Pulmonary artery endothelial cell (primary cell): ENCODE measurements around the gene CTSZ. TPM values are rescaled to one million over a fixed set of nuclear protein-coding genes. Genes with fewer than 3 reads are reported as not detected.
"Not testable (repeated sequence)": the region's sequence is repeated elsewhere in the genome, so short reads cannot be mapped to it uniquely, and the experiment has no call there.

Experiments used
- DNase-seq: peaks from one replicate; pipeline ENCODE4 v3.0.0-alpha.2; 2011; ENCODE audit warnings: low read depth, low spot score
- total RNA-seq: library from RNA; depleted of rRNA; stranded (reverse); fragments of >200 nt; gene quantifications from 2 replicates; pipeline ENCODE4 v1.2.3, GENCODE V29; 2014

Gene CTSZ
- total RNA-seq, 1 donor from 2014 or later: 223 TPM

DNA sequence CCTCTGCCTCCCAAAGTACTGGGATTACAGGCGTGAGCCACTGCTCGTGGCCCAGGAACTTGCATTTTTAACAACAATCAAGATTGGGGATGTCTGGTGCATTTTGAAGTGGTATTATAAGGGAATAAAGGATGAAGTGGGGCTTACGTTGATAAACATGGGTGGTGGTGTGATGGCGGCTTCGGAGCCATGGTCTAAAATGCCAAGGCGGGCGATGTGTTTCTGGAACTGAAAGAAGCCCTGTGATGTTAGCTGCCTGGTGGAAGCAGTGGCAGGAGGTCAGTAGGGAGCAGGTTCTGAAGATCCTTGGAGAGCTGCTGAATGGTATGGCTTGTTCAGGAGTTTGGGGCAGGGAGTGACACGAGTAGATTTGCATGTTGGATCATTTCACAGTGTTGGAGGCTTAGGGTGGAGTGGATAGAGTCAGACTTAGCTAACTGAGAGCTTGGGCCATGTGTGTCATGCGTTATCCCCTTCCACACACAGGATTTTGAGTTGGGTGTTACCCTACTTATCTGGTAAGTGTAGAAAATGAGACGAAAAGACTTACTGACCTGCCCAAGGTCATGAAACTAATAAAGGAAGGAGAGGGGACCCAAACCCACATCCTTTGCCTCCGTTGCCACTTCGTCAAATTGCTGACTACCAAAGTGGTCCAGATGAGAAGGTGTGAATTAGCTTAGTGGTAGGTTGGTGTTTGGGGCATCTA is 24.5 kb downstream of the CTSZ start:
- DNase-seq: no peak

DNA sequence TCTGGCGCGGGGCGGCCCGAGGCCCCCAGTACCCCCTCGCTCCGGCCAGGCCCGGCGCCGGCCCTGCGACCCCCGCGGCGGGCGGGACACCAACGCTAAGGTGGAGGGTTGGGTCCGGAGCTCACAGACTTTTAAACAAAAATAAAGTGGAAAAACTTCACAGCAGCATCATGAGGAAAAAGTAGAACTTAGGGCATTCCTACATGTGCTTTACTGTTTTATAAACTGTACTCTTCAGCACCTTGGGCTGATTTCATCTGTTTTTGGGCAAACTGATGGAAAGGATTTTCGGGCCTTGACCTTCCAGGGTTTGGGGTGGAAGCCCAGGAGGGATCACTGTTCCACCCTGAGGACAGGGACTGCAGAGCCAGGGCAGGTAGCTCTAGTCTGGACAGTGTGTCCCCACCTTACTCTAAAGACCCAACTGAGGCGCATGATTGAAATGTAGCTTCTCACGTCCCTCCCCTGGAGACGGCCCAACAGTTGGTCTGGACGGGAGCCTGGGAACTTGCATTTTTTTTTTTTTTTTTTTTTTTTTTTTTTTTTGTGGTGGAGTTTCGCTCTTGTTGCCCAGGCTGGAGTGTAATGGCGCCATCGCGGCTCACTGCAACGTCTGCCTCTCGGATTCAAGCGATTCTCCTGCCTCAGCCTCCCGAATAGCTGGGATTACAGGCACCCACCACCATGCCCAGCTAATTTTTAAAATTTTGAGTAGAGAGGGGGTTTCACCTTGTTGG is 25.3 kb downstream of the CTSZ start:
- no peak for DNase-seq

DNA sequence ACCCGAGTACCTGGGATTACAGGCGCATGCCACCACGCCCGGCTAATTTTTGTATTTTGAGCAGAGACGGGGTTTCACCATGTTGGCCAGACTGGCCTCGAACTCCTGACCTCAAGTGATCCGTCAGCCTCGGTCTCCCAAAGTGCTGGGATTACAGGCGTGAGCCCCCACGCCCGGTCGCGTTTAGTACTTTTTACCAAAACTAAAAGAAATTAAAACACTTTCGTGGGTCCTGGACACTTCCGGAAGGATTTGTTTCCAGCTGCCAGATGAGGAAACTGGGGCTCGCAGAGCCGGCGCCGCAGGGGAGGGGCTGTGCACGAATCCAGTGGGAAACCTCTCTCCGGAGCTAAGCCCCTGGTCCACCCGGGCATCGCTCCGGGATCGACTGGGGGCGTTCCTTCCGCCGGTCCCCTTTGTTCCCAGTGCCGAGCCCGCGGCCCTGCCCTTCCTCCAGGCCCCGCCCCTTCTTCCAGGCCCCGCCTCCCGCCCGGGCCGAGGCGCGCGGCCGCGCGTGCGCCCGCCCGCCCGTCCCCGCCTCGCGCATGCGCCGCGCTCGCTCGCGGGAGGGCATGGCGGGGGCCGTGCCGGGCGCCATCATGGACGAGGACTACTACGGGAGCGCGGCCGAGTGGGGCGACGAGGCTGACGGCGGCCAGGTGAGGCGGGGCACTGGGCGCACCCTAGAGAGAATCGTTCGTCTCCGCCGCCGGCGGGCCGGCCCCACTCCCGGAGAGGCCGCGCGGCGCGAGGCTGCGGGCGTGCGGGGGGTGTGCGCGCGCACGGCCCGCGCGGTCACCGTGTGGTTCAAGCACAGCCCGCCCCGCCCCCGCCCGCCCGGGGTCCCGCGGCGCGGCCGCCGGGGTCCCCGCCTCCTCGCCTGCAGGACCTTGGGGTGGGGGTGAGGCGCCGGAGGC is 26.1 kb downstream of the CTSZ start, which contains the start of gene NELFCD:
TSS of gene NELFCD (plus strand) at position 546 of the 917 bp plus-strand sequence. CDS start at position 600, 54 bp downstream.
- peak; percentile 13 for DNase-seq

DNA sequence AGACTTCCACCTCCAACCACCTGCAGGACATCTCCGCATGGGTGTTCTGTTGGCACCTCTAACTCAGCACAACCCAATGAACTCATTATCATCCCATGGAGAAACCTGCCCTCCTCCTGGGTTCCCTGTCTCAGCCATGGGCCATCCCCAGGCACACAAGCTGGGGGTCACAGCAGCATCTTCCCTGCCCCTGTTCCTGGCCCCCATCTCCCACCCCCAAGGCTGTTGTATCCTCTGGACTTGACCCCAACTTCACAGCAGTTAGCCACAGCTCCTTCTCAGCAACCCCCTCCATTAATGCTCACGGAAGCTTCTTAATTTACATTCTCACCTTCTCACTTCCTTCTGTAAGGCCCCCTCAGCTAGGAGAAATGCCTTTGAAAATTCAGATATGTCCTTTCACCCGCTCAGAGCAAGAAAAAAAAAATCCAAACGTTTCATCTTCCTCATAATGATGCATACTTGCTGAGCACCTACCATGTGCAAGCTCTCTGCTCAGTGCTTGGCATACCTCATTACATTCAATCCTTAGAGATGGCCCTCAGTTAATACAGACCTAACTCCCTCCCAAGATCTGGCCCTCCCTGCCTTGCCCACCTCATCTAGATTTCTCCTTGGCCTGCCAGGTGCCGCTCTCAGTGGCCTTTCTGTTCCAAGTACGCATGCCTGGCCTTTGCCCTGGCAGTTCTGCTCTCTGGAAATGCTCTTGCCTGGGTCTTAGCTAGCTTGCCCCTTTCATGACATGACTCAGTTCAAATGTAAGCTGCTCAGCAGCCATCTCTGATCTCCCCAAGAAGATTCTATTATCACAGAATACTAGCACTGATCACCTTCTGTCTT is 28.5 kb downstream of the CTSZ start:
- no peak for DNase-seq

DNA sequence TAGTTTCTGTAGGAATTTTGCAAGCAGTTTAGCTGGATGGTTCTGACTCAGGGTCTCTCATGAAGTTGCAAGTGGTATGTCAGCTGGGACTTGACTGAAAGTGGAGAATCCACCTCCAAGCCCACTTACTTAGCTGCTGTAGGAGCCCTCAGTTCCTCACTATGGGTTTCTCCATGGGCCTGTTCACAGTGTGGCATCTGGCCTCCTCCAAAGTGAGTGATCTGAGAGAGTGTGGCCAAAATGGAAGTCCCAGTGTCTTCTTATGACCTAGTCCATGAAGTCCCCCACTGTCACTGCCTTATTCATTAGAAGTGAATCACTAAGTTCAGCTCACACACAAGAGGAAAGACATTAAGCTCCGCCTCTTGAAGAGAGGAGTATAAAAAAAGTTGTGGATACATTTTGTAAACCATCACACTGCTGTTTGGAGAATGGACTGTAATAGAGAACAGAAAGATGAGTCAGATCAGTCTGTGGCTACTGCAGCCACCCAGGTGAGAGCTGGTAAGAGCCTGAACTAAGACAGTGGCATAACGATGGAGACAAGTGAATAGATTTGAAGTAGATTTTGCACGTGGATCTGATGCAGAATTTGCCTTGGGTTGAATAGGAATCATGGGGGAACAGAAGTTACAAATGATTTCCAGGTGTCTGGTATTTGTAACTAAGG is 30.9 kb downstream of the CTSZ start:
- DNase-seq: no peak

DNA sequence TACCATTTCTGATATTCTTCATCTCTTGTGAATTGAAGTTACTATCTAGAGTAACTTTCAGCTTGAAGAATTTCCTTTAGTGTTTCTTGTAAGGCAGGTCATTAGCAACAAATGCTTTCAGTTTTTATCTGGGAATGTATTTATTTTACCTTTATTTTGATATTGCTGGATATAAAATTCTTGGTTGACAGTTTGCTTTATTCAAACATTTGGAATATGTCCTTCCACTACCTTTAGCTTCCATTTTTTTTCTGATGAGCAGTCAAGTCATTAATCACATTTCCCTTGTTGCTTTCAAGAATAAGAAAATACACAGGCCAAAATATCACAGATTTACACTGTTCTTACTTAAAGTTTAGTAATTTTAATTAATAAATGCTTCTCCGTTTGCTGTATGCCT is 31.7 kb downstream of the CTSZ start:
- no peak for DNase-seq

DNA sequence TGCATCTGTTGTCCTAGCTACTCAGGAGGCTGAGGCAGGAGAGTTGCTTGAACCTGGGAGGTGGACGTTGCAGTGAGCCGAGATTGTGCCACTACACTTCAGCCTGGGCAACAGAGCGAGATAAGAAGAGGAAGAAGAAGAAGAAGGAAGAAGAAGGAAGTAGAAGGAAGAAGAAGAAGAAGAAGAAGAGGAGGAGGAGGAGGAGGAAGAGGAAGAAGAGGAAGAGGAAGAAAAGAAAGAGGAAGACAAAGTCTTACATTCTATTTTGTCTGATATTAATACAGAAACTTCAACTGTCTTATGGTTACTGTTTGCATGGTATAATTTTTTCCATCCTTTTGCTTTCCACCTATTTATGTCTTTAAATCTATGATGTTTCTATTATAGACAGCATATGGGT is 33.2 kb downstream of the CTSZ start:
- no peak for DNase-seq

DNA sequence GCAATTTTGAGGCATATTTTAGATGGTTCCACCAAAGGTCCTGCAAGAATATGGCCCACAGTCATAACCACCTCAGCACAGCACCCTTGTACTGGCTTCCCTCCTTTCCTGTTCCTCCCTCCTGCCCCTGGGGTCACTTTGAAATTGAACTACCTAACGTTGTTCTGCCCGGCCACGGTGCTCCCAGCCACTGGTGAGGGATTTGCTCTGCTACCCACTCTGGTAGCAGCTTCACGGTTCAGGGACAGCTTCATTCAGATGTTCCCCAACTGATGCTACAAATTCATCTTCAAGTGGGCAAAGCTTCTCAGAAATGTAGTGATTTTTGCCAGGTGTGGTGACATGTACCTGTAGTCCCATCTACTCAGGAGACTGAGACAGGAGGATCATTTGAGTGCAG is 33.9 kb downstream of the CTSZ start:
- no peak for DNase-seq

DNA sequence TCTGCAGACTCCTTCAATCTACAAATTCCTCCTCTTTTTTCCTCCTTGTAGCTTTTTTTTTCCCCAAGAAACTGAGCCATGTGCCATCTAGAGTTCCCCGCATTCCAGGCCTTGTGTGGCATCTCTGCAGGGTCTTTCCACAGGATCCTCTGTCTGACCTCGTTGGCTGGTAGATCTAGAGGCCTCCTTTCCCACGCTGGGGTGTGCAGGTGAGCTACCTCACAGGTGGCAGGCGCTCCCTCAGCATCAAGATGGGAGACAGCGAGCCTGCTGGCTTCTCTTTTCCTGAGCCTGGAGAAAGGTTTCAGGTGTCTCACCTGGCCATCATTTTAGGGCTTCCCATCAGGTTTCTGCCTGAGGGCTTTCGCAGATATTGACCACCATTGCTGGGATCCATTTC is 35.6 kb downstream of the CTSZ start:
- DNase-seq: no peak

DNA sequence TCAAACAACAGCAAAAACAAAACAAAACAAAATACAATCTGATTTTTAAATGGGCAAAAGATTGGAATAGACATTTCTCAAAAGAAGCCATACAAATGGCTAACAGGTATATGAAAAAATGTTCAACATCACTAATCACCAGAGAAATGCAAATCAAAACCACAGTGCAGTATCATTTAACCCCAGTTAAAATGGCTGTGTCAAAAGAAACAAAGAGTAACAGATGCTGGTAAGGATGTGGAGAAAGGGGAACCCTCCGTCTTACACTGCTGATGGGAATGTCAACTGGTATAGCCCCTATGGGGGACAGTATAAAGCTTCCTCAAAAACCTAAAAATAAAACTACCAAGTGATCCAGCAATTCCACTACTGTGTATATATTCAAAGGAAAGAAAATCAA is 36.9 kb downstream of the CTSZ start:
- DNase-seq: no peak

DNA sequence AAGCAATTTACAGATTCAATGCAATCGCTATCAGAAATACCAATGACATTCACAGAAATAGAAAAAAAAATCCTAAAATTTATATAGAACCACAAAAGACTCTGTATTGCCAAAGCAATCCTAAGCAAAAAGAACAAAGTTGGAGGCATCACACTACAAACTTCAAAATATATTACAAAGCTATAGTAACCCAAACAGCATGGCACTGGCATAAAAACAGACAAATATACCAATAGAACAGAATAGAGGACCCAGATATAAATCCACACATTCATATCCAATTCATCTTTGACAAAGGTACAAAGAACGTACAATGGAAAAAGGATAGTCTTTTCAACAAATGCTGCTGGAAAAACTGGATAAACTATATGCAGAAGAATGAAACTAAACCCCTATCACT is 37.6 kb downstream of the CTSZ start:
- no peak for DNase-seq

DNA sequence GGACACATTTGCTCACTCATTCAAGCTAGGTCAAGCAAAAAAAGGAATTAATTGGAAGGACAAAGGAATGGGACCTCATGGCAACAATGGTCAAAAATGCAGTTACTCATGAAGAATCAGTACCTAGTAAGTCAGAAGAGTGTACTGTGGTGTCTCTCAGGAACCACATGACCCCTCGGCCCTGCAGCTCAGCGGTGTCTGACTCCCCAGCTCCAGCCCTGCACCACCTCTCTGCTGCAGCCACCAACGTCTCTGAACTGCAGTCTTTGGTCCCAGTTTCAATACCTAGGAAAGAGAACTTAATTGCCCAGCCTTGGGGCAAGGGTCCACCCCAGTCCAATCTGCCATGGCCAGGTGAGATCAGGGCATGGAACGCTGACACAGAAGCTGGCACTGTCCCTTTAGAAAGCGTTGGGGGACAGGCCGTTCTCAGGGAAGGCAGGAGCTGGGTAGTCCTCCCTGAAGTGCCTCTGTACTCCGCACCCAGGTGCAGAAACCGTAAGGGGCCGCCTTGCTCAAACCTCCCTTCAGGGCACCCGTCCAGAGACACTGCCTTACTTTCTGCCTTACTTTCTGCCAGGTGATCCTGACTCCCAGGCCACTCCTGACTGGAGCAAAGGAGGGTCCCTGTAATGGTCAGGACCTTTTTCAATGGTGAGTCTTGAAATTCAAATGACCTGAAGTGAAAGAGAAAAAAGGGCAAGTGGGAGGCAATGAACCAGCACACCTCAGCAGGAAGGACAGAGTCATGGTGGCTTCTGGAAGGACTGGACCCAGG is 39.2 kb downstream of the CTSZ start:
- DNase-seq: no peak

DNA sequence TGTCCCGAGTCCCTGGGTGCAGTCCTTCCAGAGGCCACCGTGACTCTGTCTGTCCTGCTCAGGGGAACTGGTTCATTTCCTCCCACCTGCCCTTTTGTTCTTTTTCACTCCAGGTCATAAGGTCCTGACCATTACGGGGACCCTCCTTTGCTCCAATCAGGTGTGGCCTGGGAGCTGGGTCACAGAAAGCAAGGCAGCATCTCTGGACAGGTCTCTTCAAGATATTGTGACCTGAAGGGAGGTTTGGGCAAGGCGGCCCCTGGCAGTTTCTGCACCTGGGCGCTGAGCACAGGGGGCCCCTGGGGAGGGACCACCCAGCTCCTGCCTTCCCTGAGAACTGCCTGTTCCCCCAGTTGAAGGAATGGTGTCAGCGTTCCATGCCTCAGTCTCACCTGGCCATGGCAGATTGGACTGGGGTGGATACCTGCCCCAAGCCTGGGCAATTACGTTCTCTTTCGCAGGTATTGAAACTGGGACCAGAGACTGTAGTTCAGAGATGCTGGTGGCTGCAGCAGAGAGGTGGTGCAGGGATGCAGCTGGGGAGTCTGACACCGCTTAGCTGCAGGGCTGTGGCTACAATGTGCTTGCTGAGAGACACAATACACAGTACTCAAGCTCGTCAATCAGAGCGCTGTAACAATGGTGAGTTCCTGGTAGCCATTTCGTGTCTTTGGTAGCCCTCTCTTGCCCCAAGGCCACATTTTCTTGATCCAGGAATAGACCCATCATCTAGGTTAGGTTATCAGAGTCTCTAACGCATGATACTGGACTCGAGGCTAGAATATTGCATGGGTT is 41.6 kb downstream of the CTSZ start:
- no peak for DNase-seq

DNA sequence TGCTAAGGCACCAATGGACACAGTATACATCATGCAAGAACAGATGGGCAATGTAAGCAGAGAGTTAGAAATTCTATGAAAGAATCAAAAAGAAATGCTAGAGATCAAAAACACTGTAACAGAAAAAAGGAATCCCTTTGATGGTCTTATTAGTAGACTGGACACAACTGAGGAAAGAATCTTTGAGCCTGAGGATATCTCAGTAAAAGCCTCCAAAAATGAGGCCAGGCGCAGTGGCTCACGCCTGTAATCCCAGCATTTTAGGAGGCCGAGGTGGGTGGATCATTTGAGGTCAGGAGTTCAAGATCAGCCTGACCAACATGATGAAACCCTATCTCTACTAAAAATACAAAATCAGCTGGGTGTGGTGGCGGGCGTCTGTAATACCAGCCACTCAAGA is 43.1 kb downstream of the CTSZ start:
- DNase-seq: not testable (repeated sequence)

DNA sequence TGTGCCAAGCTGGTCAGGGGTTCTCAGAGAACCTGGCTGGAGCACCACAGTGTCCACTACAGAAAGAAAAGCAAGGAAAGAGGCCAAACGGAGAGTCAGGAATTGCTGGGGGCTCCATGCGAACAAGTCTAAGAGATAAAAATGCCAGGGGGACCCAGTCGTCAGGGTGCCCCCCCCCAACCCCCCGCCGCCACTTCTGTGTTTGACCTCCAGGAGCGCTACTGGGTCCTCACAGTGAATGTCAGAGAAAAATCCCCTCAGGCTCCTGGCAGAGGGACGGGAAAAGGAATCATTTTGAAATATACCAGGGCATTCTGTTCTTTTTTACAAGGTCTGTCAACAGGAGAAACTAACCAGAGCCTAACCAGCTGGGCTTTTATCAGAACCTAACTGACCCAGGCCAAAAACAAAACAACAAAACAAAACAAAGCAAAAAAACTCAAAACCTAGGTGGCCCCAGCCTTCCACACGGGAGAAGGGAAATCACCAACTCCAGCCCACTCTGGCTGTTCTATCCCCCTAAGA is 43.9 kb downstream of the CTSZ start:
- DNase-seq: no peak

DNA sequence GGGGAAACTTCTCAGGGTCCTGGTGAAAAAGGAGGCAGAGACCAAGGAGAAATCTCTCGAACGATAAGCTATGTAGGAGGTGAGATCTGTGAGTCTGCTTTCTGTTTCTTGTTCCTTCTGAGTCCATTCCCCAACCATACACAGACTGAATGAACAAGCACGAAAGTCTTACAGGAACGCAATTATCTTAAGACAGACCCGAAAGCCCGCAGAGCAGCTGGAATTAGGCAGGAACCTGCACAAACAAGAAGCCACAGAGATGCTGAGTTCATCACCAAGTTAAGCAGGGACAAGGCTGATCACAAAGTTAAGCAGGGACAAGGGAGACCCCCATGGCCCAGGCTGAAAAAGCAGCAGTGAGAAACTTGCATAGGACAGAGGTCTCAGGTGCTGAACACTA is 47.4 kb downstream of the CTSZ start:
- no peak for DNase-seq

DNA sequence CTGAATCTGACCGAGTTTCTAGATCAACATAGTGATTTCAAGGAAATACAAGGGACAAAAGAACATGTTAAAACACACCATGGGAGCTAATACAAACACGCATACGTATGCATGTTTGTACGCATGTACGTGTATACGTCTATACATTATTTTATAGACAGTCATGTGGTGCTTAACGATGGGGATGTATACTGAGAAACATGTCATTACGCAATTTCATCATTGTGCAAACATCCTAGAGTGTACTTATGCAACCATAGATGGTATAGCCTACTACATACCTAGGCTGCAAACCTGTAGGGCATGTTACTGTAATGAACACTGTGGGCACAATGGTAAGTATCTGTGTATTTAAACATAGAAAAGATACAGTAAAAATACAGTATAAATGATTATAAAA is 51.0 kb downstream of the CTSZ start:
- DNase-seq: no peak

DNA sequence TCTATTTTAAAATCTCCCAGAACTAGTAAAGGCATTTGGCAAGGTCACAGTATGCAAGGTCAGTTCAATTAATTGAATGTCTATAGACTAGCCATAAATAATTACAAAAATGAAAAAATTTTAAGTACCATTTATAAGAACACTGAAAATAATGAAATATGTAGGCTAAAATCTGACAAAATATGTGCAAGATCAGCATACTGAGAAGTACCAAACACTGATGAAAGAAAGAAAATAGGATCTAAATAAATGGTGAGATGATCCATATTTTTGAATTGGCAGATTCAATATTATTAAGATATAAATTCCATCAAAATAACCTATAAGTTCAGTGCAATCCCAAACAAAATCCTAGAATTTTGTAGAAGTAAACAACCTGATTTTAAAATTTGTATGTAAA is 54.0 kb downstream of the CTSZ start:
- DNase-seq: no peak

DNA sequence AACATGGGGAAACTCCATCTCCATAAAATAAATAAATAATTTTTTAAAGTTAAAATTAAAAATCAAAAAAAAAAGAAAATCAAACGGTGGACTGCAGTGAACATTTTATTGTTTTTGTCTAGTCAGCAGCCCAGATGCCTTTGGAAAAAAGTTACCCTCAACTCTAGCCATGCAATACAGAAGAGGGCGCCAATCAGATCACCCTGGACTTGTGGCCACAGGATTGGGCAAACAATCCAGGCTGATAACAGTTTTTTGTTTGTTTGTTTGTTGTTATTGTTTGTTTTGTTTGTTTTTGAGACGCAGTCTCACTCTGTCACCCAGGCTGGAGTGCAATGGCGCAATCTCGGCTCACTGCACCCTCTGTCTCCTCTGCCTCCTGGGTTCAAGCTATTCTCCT is 56.5 kb downstream of the CTSZ start:
- no peak for DNase-seq
